Right lobe of liver (tissue), 4 donors: Measurements from ENCODE around the gene SULT4A1.

Experiments
- CTCF ChIP-seq, 4 donors: fragments of 200-600 bp in 3 of 4; fragments of 450-650 bp in 1 of 4; IDR thresholded peaks; one replicate each; pipeline versions ENCODE4 v1.5.1 to v1.8.0; 2016 to 2022; ENCODE audit warnings: antibody characterized with exemption in 4 of 4, mild to moderate bottlenecking in 2 of 4
- POLR2A ChIP-seq: fragments of 450-650 bp; IDR thresholded peaks from one replicate; pipeline ENCODE4 v1.6.1; 2017; ENCODE audit warnings: antibody characterized with exemption, mild to moderate bottlenecking
- donor health status: DM: no; HTN: no; CAD: no.
- donor health status: DM: no; HTN: no; CAD: no.
- donor health status: DM: no; HTN: yes; CAD: no.

GRCh38 chr22:43883012-43883661 lies 20.8 kb upstream of the SULT4A1 start:
- TF ChIP-seq CTCF (IDR thresholded peaks at IDR 0.05) (peak; percentile 66 to 73 (median 67)), POLR2A (no peak)
